CD4-positive, alpha-beta T cell treated with Interferon alpha-2 for 1 hour (primary cell): Measurements from ENCODE around the gene DMBX1.

Experiments
- DNase-seq, 2 donors: peaks; one replicate each; pipeline ENCODE4 v3.0.0-alpha.2; 2020 to 2022

Gene DMBX1

GRCh38 chr1:46461017-46461808 lies 28.4 kb upstream of the DMBX1 start:
- no peak for DNase-seq

DNA sequence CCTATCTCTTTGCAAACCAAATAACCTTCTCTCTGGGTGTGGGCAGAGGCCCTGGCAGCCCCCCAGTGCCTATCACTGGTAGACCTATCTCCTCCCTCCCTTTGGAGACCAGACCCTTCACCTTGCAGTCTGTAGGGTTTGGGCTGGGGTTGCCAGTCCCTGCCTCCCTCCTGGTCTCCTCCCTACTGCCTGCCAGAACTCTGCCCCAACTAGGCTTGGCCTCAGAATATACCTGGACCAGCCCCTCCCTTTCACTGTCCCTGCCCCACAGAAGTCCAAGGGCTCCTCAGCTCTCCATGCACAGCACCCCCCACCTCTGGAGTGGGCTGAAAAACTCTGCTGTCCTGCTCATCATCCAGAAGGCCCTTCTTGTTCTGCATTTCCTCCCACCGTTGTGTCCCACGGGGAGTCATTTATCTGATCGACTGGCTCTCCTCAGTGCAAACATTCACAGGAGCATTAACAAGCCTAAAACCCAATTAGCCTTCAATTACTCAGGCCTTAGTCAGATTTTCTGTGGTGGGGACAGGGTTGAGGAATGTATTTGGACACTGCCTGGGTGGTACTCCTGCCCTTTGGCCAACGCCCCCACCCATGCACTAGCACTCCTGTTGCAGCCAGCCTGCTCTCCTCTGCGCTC lies 27.7 kb upstream of the DMBX1 start:
- DNase-seq: no peak

DNA sequence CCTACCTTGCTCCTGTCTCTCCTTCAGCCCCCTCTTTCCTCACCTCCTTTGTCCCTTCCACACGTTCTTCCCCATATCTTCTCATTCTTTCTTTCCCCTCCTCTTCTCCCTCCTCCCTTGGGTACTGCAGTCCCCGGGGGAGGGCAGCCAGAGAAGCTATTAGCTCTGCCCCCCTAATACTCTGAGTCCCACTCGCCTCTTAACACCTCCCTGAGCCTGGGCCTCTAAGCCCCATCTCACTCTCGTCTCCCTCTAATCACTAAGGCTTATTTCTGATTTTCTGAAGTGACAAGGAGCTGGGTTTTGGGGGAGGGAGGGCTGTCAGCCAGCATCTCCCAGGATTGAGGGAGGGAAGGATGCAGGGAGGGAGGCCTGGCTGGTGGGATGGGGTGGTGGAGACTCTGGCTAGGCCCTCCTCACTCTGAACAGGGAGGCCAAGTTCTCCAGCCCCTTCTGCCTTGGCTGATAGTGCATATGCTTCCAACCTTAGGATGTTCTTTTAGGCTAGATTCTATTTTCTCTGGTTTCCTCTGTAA lies 25.6 kb upstream of the DMBX1 start:
- no peak for DNase-seq

- no peak for DNase-seq
These were observed 24.7 kb upstream of the DMBX1 start for GRCh38 chr1:46464915-46465314.

DNA sequence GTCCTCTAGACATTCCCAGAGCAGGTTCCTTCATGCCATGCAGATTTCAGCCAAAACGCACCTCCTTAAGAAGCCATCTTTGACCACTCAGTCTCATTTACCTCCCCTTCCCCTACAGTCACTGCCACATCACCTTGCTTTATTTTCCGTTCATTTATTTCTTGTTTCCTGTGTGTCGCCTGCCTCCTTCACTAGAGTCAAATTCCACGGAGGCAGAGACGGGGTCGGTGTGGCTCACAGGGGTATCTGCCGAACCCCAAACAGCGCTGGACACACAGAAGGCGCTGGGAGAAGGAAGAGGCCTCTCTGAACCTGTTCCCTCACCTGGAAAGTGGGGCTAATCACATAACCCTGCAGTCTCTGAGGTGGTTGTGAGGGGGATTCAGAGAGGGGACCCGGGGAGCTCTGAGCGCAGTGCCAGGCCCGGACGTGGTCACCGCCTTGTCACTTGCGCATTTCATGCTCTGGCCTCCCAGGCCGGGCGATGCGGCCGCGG lies 23.6 kb upstream of the DMBX1 start:
- DNase-seq: no peak

GRCh38 chr1:46466477-46467182 lies 23.0 kb upstream of the DMBX1 start:
- no peak for DNase-seq

DNA sequence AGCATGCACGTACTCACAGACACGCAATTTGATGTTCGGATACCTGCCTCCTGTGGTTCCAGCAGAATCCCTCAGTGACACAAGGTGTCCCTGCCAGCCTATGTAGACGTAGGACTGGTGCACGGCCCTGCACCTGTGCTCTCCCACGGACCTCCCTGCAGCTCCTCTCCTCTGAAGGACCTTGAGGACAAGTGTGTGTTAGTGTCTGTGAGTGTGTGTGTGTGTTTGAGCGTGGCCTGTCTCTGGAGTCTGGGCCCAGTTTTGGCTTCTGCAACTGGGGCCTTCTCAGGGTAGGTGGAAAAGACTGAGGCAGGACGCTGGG lies 22.5 kb upstream of the DMBX1 start:
- DNase-seq: no peak

- DNase-seq: no peak
These were observed 19.8 kb upstream of the DMBX1 start for GRCh38 chr1:46469881-46470280.

DNA sequence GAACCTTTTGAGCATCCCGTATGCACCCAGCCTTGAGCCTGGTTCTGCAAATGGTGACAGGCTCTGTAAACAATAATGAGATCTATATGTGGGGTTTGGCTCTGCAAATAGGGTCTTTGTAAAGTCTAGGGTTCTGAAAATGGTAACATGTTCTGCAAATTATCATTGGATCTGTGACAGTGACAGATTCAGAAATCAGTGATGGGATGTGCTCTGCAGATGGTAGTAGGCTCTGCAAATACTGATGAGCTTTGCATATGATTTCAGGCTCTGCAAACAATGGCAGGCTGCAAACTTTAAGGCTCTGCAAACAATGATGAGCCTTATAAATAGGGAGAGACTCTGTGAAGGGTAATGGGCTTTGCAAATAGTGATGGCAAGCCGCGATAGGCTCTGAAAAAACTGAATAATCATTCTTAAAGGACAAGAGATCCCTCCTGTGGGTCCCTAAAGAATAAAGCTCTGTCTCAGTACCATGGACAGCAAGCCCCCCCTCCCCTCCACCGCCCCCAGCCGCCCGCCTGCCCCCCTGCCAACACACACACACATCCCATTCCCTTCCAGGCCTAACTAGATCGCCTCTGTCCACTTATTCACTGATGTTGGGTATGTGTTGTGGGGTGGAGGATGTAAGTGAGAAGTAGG lies 17.7 kb upstream of the DMBX1 start:
- DNase-seq: no peak

GRCh38 chr1:46472498-46473181 lies 17.0 kb upstream of the DMBX1 start:
- DNase-seq: no peak

- DNase-seq: no peak
These were observed 15.6 kb upstream of the DMBX1 start for GRCh38 chr1:46473991-46474390.

DNA sequence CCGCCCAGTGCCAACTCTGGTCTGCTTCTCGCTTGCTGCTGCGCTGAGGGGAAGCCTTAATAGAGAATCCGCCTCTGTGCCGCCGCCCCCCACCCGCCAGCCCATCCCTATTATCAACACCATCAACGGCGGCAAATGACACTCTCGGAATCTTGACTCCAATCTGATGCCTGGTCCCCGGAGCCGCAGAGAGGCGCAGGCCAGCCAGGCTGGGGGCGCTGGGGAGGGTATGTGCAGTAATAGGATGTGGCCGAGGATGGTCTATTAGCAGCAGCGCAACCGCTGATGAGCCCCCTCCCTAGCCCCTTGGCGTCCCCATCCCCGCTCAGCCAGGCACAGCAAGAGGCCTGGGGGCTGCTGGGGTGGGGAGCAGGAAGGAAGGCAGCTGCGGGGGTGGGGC lies 15.1 kb upstream of the DMBX1 start:
- no peak for DNase-seq

GRCh38 chr1:46476673-46477072 lies 13.0 kb upstream of the DMBX1 start:
- DNase-seq: no peak

DNA sequence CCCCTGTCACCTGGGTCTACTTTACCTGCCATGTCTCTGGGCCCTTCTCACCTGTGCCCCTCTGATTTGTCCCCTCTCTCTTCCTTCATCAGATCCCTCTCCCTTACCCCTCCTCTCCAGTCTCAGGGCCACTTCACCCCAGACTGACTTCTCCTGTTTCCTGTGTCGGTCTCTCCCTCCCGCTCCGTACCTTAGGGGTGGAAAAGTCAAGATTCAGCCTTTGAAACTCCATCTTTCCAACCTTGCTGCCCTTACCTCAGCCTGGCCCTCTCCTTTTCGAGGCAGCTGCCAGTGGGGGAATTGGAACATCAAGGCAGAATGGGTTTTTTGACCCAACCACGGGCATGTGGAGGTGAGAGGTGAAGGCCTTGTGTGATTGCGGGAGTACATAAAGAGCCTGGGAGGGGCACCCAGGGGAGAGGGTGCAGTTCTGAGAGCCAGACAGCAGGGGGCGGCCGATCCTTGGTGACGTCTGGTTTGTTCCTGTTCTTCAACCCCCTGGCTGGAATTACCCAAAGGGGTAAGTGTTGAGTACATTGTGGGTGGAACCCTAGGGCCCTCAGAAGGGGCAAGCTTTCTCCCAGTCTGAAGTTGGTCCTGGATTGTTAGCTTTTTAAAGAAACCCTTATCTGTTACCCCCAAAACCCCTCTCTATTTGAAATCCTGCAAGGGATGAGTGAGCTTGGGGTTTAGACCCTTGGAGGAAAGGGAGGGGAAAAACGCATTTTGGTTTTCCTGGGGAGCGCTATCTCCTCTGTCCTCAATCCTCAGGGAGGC lies 12.3 kb upstream of the DMBX1 start:
- DNase-seq: peak; percentile 71 to 76

DNA sequence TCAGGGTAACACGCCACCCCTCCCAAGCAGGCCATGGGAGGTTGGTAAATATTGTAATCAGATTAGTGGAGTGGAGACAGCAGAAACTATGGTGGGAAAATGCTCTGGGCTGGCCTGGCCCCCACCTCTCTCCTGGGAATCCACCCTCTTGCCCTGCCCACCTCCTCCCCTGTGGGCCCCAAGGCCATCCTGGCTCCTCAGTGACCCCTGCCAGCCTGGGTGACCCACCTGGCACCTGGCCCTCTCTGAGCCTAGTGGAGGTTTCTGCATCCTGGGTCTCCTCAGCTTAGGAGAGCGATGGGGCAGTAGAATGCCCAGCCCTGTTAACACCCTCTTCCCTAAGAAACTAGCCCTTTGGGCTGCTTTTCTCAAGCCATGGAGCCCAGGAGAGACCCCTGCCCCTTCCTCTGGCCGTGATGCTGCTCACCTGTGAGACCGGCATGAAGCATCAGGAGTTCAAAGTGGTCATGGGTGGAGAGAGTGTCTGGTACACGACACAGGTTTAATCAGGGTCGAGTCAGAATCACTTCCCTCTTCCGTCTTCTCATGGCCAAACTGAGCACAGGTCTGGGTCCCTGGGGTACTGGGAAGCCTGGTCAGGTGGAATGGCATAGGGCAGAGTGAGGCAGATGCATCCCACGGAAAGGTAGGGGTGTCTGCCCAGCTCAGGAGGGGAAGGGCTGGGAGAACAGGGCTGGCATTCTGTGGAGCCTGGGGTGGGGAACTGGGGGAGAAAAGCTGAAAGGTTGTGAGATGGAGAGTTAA lies 10.7 kb upstream of the DMBX1 start:
- DNase-seq: no peak

- no peak for DNase-seq
These were observed 9.8 kb upstream of the DMBX1 start for GRCh38 chr1:46479744-46480350.

GRCh38 chr1:46480959-46481646 lies 8.5 kb upstream of the DMBX1 start:
- no peak for DNase-seq

GRCh38 chr1:46481961-46482360 lies 7.7 kb upstream of the DMBX1 start:
- DNase-seq: no peak

- DNase-seq: no peak
These were observed 6.0 kb upstream of the DMBX1 start for GRCh38 chr1:46483589-46483988.
